HL-60 (cell line): Measurements from ENCODE around the gene FAM32A.

Source experiments
- DNase-seq, 2 experiments: peaks; one replicate each; pipeline ENCODE4 v3.0.0-alpha.2; 2010 to 2020; ENCODE audit warnings: low read depth in 1 of 2, low spot score in 1 of 2
- H3K27ac ChIP-seq: fragments of 250-450 bp; sonication (Bioruptor Pico); replicated peaks from 2 replicates; pipeline ENCODE4 v1.5.1; 2020; ENCODE audit warnings: mild to moderate bottlenecking, moderate library complexity
- H3K27me3 ChIP-seq: fragments of 250-450 bp; sonication (Bioruptor Pico); 2 replicates; pipeline ENCODE4 v1.5.1; 2021; ENCODE audit warnings: mild to moderate bottlenecking, moderate library complexity; ENCODE audit not compliant: insufficient read depth, poor library complexity, severe bottlenecking
- H3K4me3 ChIP-seq: replicated peaks from 2 replicates; pipeline ENCODE4 v1.5.1; 2011; ENCODE audit warnings: mild to moderate bottlenecking, control low read depth, low read length; ENCODE audit not compliant: insufficient read depth
- GABPA ChIP-seq: IDR thresholded peaks from 2 replicates; pipeline ENCODE4 v1.6.1; 2012; ENCODE audit warnings: low read depth
- POLR2AphosphoS5 ChIP-seq: IDR thresholded peaks from 2 replicates; pipeline ENCODE4 v1.6.1; 2012; ENCODE audit warnings: low read depth
- SPI1 ChIP-seq: IDR thresholded peaks from 2 replicates; pipeline ENCODE4 v1.6.1; 2012; ENCODE audit warnings: low read depth, mild to moderate bottlenecking, borderline replicate concordance
- TF ChIP-seq, protein P1 (sequence below): IDR thresholded peaks from one replicate; pipeline ENCODE4 v1.5.1; 2011; ENCODE audit warnings: low read length, control low read depth, inconsistent platforms; ENCODE audit not compliant: insufficient read depth
- TF ChIP-seq, protein P2 (sequence below): IDR thresholded peaks from 2 replicates; pipeline ENCODE4 v1.6.1; 2012; ENCODE audit warnings: low read depth; ENCODE audit not compliant: insufficient replicate concordance

FAM32A gene

DNA sequence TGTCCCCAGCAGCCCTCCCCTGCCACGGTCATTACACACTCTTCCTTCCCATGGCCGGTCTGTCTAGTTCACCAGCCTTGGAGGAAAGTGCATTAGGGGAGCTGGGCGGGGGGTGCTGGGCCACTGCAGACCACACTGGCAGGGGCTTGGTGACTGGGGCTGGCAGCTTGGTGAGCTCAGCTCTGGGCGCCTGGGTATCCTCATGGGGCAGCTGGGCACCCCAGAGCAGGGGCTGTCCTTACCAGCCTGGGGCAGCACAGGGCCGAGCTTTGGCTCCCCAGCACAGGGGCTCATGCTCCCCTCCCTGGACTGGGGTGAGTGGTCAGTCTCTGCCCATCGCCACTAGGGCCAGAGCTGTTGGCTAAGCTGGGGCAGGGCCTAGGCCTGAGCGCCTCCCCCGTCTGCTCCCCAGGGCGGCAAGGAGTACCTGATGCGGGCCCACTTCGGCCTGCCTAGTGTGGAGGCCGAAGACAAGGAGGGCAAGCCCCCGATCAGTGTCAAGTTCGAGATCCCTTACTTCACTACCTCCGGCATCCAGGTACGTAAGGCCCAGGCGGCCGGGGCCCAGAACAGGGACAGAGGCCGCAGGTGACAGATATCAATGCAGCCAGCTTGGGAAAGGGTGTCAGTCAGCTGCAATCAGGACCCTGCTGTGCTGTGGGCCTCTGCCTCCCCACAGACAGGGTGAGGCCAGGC lies 48.0 kb downstream of the FAM32A start:
- 0 out of 2 replicates have a peak, but pooled peaks have one; percentile 0 for TF ChIP-seq POLR2AphosphoS5
- TF ChIP-seq GABPA: no peak
- no peak for TF ChIP-seq SPI1
- TF ChIP-seq, protein P1, sequence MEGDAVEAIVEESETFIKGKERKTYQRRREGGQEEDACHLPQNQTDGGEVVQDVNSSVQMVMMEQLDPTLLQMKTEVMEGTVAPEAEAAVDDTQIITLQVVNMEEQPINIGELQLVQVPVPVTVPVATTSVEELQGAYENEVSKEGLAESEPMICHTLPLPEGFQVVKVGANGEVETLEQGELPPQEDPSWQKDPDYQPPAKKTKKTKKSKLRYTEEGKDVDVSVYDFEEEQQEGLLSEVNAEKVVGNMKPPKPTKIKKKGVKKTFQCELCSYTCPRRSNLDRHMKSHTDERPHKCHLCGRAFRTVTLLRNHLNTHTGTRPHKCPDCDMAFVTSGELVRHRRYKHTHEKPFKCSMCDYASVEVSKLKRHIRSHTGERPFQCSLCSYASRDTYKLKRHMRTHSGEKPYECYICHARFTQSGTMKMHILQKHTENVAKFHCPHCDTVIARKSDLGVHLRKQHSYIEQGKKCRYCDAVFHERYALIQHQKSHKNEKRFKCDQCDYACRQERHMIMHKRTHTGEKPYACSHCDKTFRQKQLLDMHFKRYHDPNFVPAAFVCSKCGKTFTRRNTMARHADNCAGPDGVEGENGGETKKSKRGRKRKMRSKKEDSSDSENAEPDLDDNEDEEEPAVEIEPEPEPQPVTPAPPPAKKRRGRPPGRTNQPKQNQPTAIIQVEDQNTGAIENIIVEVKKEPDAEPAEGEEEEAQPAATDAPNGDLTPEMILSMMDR: no peak
- TF ChIP-seq, protein P2, sequence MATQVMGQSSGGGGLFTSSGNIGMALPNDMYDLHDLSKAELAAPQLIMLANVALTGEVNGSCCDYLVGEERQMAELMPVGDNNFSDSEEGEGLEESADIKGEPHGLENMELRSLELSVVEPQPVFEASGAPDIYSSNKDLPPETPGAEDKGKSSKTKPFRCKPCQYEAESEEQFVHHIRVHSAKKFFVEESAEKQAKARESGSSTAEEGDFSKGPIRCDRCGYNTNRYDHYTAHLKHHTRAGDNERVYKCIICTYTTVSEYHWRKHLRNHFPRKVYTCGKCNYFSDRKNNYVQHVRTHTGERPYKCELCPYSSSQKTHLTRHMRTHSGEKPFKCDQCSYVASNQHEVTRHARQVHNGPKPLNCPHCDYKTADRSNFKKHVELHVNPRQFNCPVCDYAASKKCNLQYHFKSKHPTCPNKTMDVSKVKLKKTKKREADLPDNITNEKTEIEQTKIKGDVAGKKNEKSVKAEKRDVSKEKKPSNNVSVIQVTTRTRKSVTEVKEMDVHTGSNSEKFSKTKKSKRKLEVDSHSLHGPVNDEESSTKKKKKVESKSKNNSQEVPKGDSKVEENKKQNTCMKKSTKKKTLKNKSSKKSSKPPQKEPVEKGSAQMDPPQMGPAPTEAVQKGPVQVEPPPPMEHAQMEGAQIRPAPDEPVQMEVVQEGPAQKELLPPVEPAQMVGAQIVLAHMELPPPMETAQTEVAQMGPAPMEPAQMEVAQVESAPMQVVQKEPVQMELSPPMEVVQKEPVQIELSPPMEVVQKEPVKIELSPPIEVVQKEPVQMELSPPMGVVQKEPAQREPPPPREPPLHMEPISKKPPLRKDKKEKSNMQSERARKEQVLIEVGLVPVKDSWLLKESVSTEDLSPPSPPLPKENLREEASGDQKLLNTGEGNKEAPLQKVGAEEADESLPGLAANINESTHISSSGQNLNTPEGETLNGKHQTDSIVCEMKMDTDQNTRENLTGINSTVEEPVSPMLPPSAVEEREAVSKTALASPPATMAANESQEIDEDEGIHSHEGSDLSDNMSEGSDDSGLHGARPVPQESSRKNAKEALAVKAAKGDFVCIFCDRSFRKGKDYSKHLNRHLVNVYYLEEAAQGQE: no peak
- Histone ChIP-seq H3K27ac (no peak overlapping the region), H3K27me3 (no peaks in the 10 kb centered on the region), H3K4me3 (no peak overlapping the region)
- no peak for DNase-seq

DNA sequence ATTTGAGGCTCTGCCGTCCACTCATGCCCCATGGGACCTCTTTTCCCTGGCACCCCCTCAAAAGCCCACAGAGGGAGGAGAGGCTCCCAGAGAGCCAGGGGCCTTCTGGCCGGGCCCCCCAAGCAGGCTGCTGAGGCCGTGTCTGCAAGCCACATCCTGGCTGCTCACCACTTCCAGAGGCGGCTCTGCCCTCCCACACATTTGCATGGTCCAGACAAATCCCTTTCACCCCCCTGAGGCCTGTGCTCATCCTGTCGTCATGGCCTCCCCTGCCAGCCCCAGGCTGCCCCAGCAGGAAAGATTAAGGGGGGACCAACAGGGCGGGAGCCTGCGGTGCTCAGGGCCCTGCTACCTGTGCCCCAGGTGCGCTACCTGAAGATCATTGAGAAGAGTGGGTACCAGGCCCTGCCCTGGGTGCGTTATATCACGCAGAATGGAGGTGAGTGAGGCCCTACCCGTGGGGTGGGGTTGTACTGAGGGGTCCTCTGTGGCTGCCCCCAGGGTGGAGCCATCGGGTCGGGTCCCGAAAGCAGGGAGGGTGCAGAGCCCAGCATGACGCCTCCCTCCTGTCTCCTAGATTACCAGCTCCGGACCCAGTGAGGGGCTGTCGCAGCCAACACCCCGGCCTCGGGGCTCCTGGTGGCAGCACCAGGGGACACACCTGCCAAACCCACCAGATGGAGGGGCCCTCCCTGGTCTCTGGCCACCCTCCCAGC lies 48.8 kb downstream of the FAM32A start:
- TF ChIP-seq GABPA (no peak), POLR2AphosphoS5 (no peak), SPI1 (no peak)
- TF ChIP-seq, protein P1: no peak
- TF ChIP-seq, protein P2: no peak
- H3K4me3 ChIP-seq: no peak overlapping the region
- no peak overlapping the region for H3K27ac ChIP-seq
- no peaks in the 10 kb centered on the region for H3K27me3 ChIP-seq
- DNase-seq: no peak

DNA sequence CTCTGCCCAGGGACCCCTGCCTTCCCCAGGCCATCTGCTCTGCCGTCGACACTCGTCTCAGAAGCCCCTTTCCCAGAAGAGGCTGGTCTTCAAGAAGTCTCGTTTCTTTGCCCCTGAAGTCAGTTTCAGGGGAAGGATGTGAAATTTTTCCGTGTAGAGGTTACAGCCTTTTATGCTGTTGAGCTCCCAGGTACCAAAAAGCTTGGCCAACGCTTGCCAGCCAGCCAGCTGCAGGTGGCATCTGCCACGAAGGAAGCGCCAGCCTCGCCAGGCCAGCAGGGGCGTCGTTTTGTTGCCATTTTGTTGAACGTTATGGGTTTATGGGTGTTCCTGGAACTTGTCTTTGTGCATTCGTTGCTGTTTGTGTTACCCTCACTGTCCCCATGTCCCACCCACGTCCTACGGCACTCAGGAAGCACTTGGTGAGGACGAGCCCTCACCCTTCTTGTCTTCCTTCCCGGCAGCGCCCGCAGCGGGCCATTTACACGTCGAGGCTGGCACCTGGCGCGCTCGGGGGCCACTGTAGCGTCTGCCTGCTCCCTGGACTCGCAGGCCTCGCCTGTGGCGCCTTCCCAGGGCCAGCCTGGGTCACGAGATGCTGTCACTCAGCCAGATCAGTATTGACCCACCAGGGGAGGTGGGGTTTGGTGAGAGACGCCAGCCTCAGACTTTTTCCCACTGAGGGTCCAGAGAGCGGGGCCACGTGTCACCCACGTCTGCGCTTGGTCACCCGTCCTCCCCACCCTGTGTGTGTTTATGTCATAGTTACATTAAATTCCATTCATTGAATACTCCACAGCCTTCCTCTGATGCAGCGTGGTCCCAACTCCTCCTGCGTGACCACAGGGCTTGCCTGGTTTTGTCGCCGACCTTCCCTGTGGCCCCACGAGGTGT lies 49.6 kb downstream of the FAM32A start:
- H3K4me3 ChIP-seq: no peak overlapping the region
- H3K27ac ChIP-seq: no peak overlapping the region
- no peak for DNase-seq
- H3K27me3 ChIP-seq: no peaks in the 10 kb centered on the region
- TF ChIP-seq GABPA: no peak
- TF ChIP-seq, protein P2: no peak
- no peak for TF ChIP-seq SPI1
- TF ChIP-seq, protein P1: no peak
- no peak for TF ChIP-seq POLR2AphosphoS5
